Measurements from ENCODE around the gene SVIP. TPM values are rescaled to one million over a fixed set of nuclear protein-coding genes. Genes with fewer than 3 reads are reported as not detected.

Gene SVIP
- total and polyA plus RNA-seq, 4 donors = 2.7 to 7.2 (median 4.8) TPM

DNA sequence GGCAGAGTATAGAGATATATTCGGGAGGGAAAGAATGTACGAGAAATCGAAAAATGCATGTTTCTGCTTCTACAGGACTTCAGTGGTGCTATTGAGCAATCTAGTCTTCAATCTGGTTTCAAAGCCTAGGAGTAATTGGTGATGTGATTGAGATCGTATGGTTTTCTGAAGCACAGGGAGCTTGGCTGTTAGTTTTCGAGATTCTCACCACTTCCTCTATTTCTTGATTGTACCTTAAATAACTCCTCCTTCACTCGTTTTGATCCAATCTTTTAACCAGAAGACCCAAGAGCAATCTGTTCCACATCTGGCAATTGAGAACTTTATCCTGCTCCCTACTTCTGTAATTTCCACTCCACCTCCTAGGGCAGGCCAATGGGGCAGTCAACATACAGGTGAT lies 30.2 kb upstream of the SVIP start:
- no peak for TF ChIP-seq GABPA (IDR thresholded peaks at IDR 0.05 in 1 of 2, conservative IDR thresholded peaks at IDR 0.05 in 1 of 2)
- TF ChIP-seq HNF4G (IDR thresholded peaks at IDR 0.05) = no peak
- no peak for TF ChIP-seq MAX (IDR thresholded peaks at IDR 0.05)
- no peak for TF ChIP-seq TAF1 (conservative IDR thresholded peaks at IDR 0.05)
- no peak for TF ChIP-seq NR2F2 (IDR thresholded peaks at IDR 0.05)
- no peak for TF ChIP-seq SP1 (IDR thresholded peaks at IDR 0.05)
- no peak for TF ChIP-seq EGR1 (IDR thresholded peaks at IDR 0.05; ENCODE audit: low read depth in 2 of 2)
- TF ChIP-seq HNF4A (conservative IDR thresholded peaks at IDR 0.05) = no peak
- no peak for TF ChIP-seq RAD21 (IDR thresholded peaks at IDR 0.05)
- TF ChIP-seq FOXA1 (IDR thresholded peaks at IDR 0.05) = no peak
- TF ChIP-seq FOXA2 (IDR thresholded peaks at IDR 0.05) = no peak
- TF ChIP-seq YY1 (IDR thresholded peaks at IDR 0.05) = no peak
- TF ChIP-seq, protein P1, sequence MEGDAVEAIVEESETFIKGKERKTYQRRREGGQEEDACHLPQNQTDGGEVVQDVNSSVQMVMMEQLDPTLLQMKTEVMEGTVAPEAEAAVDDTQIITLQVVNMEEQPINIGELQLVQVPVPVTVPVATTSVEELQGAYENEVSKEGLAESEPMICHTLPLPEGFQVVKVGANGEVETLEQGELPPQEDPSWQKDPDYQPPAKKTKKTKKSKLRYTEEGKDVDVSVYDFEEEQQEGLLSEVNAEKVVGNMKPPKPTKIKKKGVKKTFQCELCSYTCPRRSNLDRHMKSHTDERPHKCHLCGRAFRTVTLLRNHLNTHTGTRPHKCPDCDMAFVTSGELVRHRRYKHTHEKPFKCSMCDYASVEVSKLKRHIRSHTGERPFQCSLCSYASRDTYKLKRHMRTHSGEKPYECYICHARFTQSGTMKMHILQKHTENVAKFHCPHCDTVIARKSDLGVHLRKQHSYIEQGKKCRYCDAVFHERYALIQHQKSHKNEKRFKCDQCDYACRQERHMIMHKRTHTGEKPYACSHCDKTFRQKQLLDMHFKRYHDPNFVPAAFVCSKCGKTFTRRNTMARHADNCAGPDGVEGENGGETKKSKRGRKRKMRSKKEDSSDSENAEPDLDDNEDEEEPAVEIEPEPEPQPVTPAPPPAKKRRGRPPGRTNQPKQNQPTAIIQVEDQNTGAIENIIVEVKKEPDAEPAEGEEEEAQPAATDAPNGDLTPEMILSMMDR (IDR thresholded peaks at IDR 0.05; ENCODE audit: low read depth, low read length, missing input control) = no peak
- TF ChIP-seq JUND (IDR thresholded peaks at IDR 0.05) = no peak
- Histone ChIP-seq H3K4me1 (ENCODE audit: control insufficient read depth in 4 of 4, insufficient read depth in 4 of 4, low read length in 3 of 4) (no peaks in the 10 kb centered on the region), H3K4me3 (ENCODE audit: low read depth in 1 of 3, low read length in 3 of 3) (no peak overlapping the region), H3K9me3 (ENCODE audit: control insufficient read depth in 4 of 4, low read length in 3 of 4) (no peaks in the 10 kb centered on the region), H3K27ac (ENCODE audit: low read depth in 1 of 2, low read length in 2 of 2) (no peak overlapping the region), H3K27me3 (ENCODE audit: control insufficient read depth in 4 of 4, insufficient read depth in 4 of 4, low read length in 3 of 4) (no peaks in the 10 kb centered on the region), H3K36me3 (ENCODE audit: control insufficient read depth in 4 of 4, insufficient read depth in 3 of 4, low read depth in 1 of 4, low read length in 3 of 4) (no peaks in the 10 kb centered on the region), H3K9ac (ENCODE audit: low read depth in 1 of 2, low read length in 2 of 2) (no peak overlapping the region)
- DNase-seq (ENCODE audit: low spot score) = no peak
- 84% methylated on average over 6 of the region's 6 CpGs for WGBS

DNA sequence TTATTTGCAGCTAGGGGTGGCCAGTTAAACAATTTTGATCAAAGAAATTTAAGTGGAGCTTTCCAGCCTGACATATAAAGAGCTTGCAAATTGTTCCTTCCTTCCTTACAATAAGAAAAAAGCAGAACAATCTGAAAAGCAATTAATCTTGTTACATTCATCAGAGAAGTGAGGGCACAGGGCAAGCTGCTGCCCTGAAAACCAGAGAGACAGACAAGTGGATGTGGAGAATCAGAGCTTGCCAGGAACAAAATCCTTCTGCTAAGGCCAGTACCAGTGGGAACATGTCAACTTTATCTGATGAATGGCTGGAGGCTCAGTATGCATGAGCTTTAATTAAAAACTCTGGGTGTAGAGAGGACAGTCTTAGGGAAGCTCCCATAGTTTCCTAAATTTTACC lies 21.9 kb upstream of the SVIP start:
- Histone ChIP-seq H3K4me3 (ENCODE audit: low read depth in 1 of 3, low read length in 3 of 3) (no peak overlapping the region), H3K4me1 (ENCODE audit: control insufficient read depth in 4 of 4, insufficient read depth in 4 of 4, low read length in 3 of 4) (no peaks in the 10 kb centered on the region), H3K9me3 (ENCODE audit: control insufficient read depth in 4 of 4, low read length in 3 of 4) (no peaks in the 10 kb centered on the region), H3K9ac (ENCODE audit: low read depth in 1 of 2, low read length in 2 of 2) (no peak overlapping the region), H3K27me3 (ENCODE audit: control insufficient read depth in 4 of 4, insufficient read depth in 4 of 4, low read length in 3 of 4) (no peaks in the 10 kb centered on the region), H3K27ac (ENCODE audit: low read depth in 1 of 2, low read length in 2 of 2) (no peak overlapping the region), H3K36me3 (ENCODE audit: control insufficient read depth in 4 of 4, insufficient read depth in 3 of 4, low read depth in 1 of 4, low read length in 3 of 4) (no peaks in the 10 kb centered on the region)
- DNase-seq (ENCODE audit: low spot score) = no peak
- TF ChIP-seq NR2F2 (IDR thresholded peaks at IDR 0.05) (no peak), FOXA1 (IDR thresholded peaks at IDR 0.05) (no peak), RXRA (IDR thresholded peaks at IDR 0.05) (no peak), EGR1 (IDR thresholded peaks at IDR 0.05; ENCODE audit: low read depth in 2 of 2) (no peak), HNF4G (IDR thresholded peaks at IDR 0.05) (no peak), RAD21 (IDR thresholded peaks at IDR 0.05) (no peak), SP1 (IDR thresholded peaks at IDR 0.05) (no peak), FOXA2 (IDR thresholded peaks at IDR 0.05) (no peak), YY1 (IDR thresholded peaks at IDR 0.05) (no peak), JUND (IDR thresholded peaks at IDR 0.05) (no peak), MAX (IDR thresholded peaks at IDR 0.05) (no peak), HNF4A (conservative IDR thresholded peaks at IDR 0.05) (no peak), TAF1 (conservative IDR thresholded peaks at IDR 0.05) (no peak), REST (IDR thresholded peaks at IDR 0.05) (no peak), GABPA (IDR thresholded peaks at IDR 0.05 in 1 of 2, conservative IDR thresholded peaks at IDR 0.05 in 1 of 2) (no peak)
- TF ChIP-seq, protein P2, sequence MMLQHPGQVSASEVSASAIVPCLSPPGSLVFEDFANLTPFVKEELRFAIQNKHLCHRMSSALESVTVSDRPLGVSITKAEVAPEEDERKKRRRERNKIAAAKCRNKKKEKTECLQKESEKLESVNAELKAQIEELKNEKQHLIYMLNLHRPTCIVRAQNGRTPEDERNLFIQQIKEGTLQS (IDR thresholded peaks at IDR 0.05) = no peak
- TF ChIP-seq, protein P3, sequence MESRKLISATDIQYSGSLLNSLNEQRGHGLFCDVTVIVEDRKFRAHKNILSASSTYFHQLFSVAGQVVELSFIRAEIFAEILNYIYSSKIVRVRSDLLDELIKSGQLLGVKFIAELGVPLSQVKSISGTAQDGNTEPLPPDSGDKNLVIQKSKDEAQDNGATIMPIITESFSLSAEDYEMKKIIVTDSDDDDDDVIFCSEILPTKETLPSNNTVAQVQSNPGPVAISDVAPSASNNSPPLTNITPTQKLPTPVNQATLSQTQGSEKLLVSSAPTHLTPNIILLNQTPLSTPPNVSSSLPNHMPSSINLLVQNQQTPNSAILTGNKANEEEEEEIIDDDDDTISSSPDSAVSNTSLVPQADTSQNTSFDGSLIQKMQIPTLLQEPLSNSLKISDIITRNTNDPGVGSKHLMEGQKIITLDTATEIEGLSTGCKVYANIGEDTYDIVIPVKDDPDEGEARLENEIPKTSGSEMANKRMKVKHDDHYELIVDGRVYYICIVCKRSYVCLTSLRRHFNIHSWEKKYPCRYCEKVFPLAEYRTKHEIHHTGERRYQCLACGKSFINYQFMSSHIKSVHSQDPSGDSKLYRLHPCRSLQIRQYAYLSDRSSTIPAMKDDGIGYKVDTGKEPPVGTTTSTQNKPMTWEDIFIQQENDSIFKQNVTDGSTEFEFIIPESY (IDR thresholded peaks at IDR 0.05) = no peak
- TF ChIP-seq, protein P1 (IDR thresholded peaks at IDR 0.05; ENCODE audit: low read depth, low read length, missing input control) = no peak
